NCI-H146 treated with DMSO at 0.1 percent for 48 hours (cell line): Measurements from ENCODE around the gene ZNF785.
A peak's percentile ranks its signal among the peaks of the same experiment; 100 is the strongest.

Experiments used
- DNase-seq: peaks from one replicate; lab custom pipeline; 2025; ENCODE audit not compliant: unreplicated experiment; lab: John Stamatoyannopoulos, UW

Gene ZNF785

DNA sequence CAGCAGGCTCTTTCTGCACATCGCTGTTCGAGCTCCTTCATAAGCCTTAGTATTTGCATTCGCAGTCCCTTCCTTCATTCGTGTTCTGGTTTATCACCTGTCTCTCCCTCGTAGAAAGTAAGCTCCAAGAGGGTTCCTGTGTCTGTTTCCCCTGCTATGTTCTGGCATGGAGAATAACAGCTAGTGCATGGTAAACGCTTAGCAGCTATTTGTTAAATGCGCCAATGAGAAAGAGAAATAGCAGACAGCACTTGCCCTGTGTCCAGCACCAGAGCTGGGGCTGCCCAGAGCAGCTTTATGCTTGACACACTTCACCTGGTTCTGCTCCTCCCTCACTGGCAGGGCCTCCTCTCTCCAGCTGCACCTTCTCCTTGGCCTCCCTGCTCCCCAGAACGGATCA lies 19.5 kb downstream of the ZNF785 start:
- no peak for DNase-seq

DNA sequence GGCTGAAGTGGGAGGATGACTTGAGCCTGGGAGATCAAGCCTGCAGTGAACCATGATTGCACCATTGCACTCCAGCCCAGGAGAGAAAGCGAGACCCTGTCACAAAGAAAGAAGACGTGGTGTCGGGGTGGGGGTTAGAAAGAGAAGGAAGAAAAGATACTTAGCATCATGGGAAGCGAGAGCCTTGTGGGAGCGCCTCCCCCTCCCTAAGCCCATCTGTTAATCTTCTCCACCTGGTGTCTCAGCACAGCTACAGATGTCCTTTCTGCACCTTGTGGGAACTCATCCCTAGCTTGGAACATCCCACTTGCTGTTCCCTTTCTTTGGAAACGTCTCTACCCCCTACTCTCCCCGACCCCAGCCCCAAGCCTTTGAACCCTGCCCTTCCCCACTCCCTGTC lies 20.0 kb downstream of the ZNF785 start:
- DNase-seq, result no peak

- DNase-seq, result no peak
Measured at GRCh38 chr16:30562021-30562420, 23.5 kb downstream of the ZNF785 start.

GRCh38 chr16:30561089-30561816 lies 24.2 kb downstream of the ZNF785 start:
- DNase-seq, result no peak

GRCh38 chr16:30559690-30560089 lies 25.8 kb downstream of the ZNF785 start:
- DNase-seq, result no peak

GRCh38 chr16:30558789-30559377 lies 26.6 kb downstream of the ZNF785 start:
- no peak for DNase-seq

GRCh38 chr16:30557957-30558788 lies 27.3 kb downstream of the ZNF785 start, which contains the start of gene ZNF764:
Gene ZNF764, minus strand, starts transcription at chr16:30558374. Its CDS starts 192 bp downstream, at chr16:30558182.
- peak; percentile 99 for DNase-seq

DNA sequence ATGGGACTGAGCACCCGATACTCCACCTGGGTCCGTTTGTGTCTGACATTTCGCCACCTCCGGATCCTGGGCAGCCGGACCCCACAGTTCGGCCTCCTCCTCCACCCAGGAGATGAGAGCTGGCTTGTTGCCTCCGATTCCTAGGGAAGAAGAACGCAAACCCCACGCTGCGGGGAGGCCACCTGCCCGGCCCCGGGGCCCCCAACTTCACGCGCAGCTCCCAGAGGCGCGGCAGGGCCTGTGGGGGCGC lies 27.9 kb downstream of the ZNF785 start:
- no peak for DNase-seq

GRCh38 chr16:30556125-30556473 lies 29.4 kb downstream of the ZNF785 start:
- no peak for DNase-seq

DNA sequence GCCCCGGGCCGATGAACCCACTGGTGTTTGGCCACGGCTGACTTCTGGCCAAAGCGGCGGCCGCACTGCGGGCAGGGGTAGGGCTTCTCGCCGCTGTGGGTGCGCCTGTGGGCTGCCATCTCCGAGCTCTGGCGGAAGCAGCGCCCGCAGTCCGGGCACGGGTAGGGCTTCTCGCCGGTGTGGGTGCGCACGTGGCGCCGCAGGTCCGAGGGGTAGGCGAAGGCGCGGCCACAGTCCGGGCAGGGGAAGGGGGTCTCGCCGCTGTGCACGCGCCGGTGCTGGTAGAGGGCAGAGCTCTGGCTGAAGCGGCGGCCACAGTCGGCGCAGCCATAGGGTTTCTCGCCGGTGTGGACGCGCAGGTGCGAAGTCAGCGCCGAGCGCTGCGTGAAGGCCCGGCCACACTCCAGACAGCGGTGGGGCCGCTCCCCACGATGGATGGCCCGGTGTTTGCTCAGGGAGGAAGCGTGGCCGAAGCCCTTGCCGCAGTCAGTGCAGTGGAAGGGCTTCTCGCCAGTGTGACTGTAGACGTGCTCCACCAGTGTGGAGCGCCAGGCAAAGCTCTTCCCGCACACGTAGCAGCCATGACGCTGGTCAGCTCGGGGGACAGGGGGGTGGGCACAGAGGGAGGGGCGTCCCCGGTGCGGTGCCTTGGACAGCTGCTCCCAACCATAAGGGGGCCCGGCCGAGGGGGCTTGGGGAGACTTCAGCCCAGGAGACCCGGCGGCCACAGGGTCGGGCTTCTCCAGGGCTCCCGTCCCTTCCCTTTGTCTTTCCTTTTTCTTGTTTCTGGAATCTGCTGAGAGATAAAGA lies 30.0 kb downstream of the ZNF785 start:
- no peak for DNase-seq

DNA sequence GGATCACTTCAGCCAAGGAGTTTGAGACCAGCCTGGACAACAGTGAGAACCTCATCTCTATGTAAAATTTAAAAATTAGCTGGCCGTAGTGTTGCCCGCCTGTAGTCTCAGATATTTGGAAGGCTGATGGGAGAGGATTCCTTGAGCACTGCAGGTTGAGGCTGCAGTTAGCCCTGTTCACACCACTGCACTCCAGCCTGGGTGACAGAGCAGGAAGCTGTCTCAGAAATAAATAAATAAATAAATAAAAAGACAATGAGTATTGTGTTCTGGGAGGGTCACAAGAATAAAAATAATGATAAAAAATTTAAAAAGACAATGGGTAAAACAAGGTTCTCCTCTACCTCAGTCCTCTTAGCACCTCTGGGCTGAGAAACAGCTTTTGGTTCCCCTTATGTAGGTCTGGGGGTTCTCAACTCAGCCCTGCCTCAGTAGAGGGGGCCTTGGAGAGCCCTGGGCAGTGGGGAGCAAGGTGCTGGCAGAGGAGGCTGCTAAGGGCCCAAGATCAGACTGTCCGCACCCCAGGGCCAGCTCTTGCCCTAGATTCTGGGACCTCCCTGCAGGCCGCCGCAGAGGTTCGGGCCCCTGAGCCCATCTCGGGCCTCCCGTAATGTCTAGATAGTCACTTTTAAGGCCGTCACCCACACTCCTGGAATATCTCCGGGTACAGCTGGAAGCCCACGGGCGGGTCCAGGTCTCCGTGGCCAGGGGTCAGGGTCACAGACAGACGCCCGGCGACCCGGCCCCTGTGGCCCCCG lies 30.8 kb downstream of the ZNF785 start:
- DNase-seq, result no peak

GRCh38 chr16:30553393-30553899 lies 32.1 kb downstream of the ZNF785 start:
- DNase-seq, result no peak

DNA sequence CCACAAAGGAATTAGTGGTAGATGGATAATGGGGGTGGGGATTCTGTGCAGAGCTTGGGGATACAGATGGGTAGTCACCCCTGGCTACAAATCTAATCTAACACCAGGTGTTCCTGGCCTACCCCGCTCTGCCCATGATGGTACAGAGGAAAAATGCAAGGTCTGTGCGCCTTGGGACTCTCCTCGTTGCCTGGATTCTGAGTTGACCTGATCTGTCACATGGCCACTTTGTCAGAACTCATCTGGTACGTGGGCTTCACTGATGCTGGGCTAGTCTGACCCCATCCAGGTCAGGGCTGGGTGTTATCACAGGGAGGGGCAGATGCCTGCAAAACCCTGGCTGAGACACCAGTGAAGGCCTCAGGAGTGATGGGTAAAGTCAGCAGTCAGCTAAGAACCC lies 32.5 kb downstream of the ZNF785 start:
- DNase-seq, result no peak

DNA sequence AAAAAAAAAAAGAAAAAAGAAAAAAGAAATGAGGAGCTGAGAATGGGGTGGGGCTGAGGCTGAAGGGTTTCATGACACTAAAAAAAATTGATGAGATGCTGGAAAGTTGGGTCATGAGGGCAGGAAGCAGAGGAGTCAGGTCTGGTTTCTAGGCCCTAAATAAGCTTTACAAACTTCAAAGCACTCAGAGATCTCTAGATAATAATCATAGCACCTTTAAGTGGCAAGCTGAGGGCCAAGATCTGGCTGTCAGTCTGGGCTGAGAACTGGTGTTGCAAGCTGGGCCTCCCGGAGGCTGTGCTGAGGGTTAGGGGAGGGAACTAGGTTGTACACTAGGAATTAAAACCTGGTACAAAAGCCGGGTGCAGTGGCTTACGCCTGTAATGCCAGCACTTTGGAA lies 33.7 kb downstream of the ZNF785 start:
- DNase-seq, result no peak

GRCh38 chr16:30548416-30549253 lies 36.9 kb downstream of the ZNF785 start:
- no peak for DNase-seq

DNA sequence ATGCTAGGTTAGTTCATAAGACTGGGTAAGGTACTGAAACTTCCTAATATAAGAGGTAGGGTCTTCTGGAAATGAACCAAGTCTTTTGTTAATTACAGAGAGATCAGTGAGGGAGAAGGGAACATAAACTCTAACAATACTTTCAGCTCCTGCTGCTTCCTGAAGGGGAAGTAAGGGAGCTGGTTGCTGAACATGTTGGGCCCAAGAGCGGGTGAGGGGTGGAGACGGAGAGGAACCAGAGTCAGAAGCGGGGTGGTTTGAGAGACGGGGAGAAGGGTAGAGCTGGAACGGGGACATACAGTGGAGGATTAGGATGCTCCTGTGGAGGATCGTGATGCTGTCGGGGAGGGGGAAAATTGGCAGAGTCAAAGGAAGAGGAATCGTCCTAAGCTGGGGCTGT lies 39.4 kb downstream of the ZNF785 start:
- no peak for DNase-seq

- no peak for DNase-seq
Measured at GRCh38 chr16:30543067-30543466, 42.4 kb downstream of the ZNF785 start.

DNA sequence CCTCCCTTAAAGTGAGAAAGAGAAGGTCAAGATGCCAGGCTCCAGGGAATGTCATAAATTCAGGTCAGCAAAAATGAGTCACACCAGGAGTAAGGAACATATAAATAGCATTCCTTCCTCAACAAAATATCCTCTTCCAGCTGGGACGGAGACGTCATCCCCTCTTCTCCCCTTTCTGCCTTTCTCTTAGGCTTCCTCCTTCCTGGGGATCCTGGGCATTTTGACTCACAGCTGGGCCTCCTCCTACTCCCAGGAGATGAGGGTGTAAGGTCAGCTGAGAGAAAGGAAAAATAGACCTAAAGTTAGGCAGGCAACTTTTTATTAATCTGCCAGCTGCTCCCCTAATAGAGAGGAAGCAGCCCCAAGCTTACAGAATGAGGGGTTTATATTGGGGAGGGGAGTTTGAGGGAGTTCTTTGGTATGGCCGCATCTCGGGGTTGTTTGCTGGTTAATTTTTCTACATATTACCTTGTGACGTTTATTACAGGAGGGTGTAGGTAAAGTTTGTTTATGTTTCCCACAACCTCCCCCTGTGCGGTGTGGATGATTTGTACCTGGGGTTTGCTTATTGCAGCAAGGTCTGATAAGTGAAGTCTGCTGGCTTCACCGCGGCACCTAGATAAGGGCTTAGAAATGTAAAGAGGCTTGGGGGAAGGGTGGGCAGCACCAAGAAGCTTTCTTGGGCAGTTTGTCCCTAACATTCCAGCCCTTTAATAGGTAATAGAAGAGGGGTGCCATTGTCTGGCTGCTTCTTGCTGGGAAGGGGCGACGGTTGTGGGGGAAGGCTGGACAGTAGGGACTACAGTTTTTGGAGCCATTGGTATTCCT lies 43.8 kb downstream of the ZNF785 start:
- DNase-seq, result no peak
